Neural progenitor cell (in vitro differentiated cells): ENCODE data around the gene CHST12. TPM values are rescaled to one million over a fixed set of nuclear protein-coding genes. Genes with fewer than 3 reads are reported as not detected.

Experiments
- DNase-seq: peaks from one replicate; pipeline ENCODE4 v3.0.0-alpha.2; 2016; ENCODE audit warnings: low spot score
- H2AFZ ChIP-seq: fragments of 200-600 bp; sonication (generic); replicated peaks from 2 replicates; pipeline ENCODE4 v1.6.1; 2016; ENCODE audit warnings: antibody characterized with exemption
- H3F3A ChIP-seq: fragments of 200-600 bp; sonication (generic); 2 replicates; pipeline ENCODE4 v1.6.1; 2016; ENCODE audit warnings: antibody characterized with exemption, low read depth
- H3K27ac ChIP-seq: fragments of 200-600 bp; sonication (generic); 2 replicates; pipeline ENCODE4 v1.5.1; 2016; ENCODE audit warnings: mild to moderate bottlenecking
- H3K27me3 ChIP-seq: fragments of 200-600 bp; sonication (generic); 2 replicates; pipeline ENCODE4 v1.6.1; 2016; ENCODE audit warnings: mild to moderate bottlenecking, moderate library complexity
- H3K36me3 ChIP-seq: fragments of 200-600 bp; sonication (generic); 2 replicates; pipeline ENCODE4 v1.5.1; 2016
- H3K4me1 ChIP-seq: fragments of 200-600 bp; sonication (generic); 2 replicates; pipeline ENCODE4 v1.6.1; 2016; ENCODE audit warnings: mixed run types
- H3K4me2 ChIP-seq: fragments of 200-600 bp; sonication (generic); 2 replicates; pipeline ENCODE4 v1.6.1; 2016
- H3K4me3 ChIP-seq: fragments of 200-600 bp; sonication (generic); 2 replicates; pipeline ENCODE4 v1.5.1; 2016
- H3K79me2 ChIP-seq: fragments of 200-600 bp; sonication (generic); 2 replicates; pipeline ENCODE4 v1.6.1; 2016; ENCODE audit warnings: low read depth
- H3K9ac ChIP-seq: fragments of 200-600 bp; sonication (generic); 2 replicates; pipeline ENCODE4 v1.6.1; 2016
- H3K9me3 ChIP-seq: fragments of 200-600 bp; sonication (generic); 2 replicates; pipeline ENCODE4 v1.5.1; 2016; ENCODE audit warnings: low read depth
- H4K20me1 ChIP-seq: fragments of 200-600 bp; sonication (generic); 2 replicates; pipeline ENCODE4 v1.6.1; 2016; ENCODE audit warnings: low read depth
- H3K27ac Mint-ChIP-seq: 3 replicates; pipeline ENCODE4 v1.8.0; 2021; ENCODE audit warnings: mixed read lengths
- H3K27me3 Mint-ChIP-seq: 2 replicates; pipeline ENCODE4 v1.8.0; 2022; ENCODE audit warnings: low read depth, mild to moderate bottlenecking, inconsistent platforms, moderate library complexity, mixed read lengths; ENCODE audit not compliant: insufficient read depth
- H3K36me3 Mint-ChIP-seq: 3 replicates; pipeline ENCODE4 v1.8.0; 2021; ENCODE audit warnings: mixed read lengths
- H3K4me1 Mint-ChIP-seq: 3 replicates; pipeline ENCODE4 v1.8.0; 2021; ENCODE audit warnings: mixed read lengths
- H3K4me3 Mint-ChIP-seq: 3 replicates; pipeline ENCODE4 v1.8.0; 2021; ENCODE audit warnings: mild to moderate bottlenecking, moderate library complexity, mixed read lengths
- H3K9me3 Mint-ChIP-seq: 3 replicates; pipeline ENCODE4 v1.8.0; 2020; ENCODE audit warnings: mixed read lengths
- EZH2 ChIP-seq: fragments of 200-600 bp; sonication (generic); IDR thresholded peaks from 2 replicates; pipeline ENCODE4 v1.6.1; 2017; ENCODE audit warnings: antibody characterized with exemption, mild to moderate bottlenecking, moderate library complexity
- EZH2phosphoT487 ChIP-seq: fragments of 200-600 bp; sonication (generic); IDR thresholded peaks from 2 replicates; pipeline ENCODE4 v1.6.1; 2017; ENCODE audit warnings: antibody characterized with exemption
- total RNA-seq: library from RNA; depleted of rRNA; stranded (reverse); fragments of >200 nt; gene quantifications from 2 replicates; pipeline ENCODE4 v1.2.3, GENCODE V29; 2015; ENCODE audit warnings: low replicate concordance
- TF ChIP-seq, protein P1 (sequence below): fragments of 200-600 bp; sonication (generic); IDR thresholded peaks from 2 replicates; pipeline ENCODE4 v1.5.1; 2017; ENCODE audit warnings: antibody characterized with exemption, mild to moderate bottlenecking

CHST12 gene
- total RNA-seq, 1 donor from 2014 or later: 0.43 TPM

DNA sequence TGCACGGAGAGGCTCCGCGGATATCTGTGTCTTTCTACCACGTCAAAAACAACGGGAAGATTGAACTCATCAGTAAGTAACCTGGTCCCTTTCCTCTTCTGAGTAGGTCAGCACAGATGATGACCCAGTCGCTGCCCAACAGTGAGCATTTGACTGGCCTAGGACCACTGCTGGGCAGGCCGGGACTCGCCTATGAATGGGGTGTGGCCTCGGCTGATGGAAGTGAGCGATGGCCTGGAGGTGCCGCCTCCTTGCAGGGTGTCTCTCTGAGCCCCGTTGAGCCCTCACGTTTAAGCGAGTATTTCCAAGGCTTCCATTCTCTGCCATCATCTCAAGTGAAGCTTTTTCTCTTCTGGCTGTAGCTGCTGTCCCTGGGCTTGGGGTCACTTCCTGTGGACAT lies 30.7 kb upstream of the CHST12 start:
- peaks cover 10% of the 10 kb centered on the region for H3K79me2 ChIP-seq
- Mint-ChIP-seq H3K9me3 (no peaks in the 10 kb centered on the region), H3K27me3 (peaks cover 6% of the 10 kb centered on the region), H3K4me3 (no peak overlapping the region), H3K27ac (no peak overlapping the region), H3K4me1 (no peaks in the 10 kb centered on the region), H3K36me3 (peaks cover 49% of the 10 kb centered on the region)
- no peak overlapping the region for H3K4me2 ChIP-seq
- no peak for TF ChIP-seq EZH2
- no peak for TF ChIP-seq EZH2phosphoT487
- TF ChIP-seq, protein P1, sequence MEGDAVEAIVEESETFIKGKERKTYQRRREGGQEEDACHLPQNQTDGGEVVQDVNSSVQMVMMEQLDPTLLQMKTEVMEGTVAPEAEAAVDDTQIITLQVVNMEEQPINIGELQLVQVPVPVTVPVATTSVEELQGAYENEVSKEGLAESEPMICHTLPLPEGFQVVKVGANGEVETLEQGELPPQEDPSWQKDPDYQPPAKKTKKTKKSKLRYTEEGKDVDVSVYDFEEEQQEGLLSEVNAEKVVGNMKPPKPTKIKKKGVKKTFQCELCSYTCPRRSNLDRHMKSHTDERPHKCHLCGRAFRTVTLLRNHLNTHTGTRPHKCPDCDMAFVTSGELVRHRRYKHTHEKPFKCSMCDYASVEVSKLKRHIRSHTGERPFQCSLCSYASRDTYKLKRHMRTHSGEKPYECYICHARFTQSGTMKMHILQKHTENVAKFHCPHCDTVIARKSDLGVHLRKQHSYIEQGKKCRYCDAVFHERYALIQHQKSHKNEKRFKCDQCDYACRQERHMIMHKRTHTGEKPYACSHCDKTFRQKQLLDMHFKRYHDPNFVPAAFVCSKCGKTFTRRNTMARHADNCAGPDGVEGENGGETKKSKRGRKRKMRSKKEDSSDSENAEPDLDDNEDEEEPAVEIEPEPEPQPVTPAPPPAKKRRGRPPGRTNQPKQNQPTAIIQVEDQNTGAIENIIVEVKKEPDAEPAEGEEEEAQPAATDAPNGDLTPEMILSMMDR: no peak
- H3K9me3 ChIP-seq: no peaks in the 10 kb centered on the region
- no peak overlapping the region for H3K4me3 ChIP-seq
- no peak overlapping the region for H2AFZ ChIP-seq
- no peaks in the 10 kb centered on the region for H3F3A ChIP-seq
- H3K4me1 ChIP-seq: no peaks in the 10 kb centered on the region
- no peak overlapping the region for H3K9ac ChIP-seq
- peaks cover 3% of the 10 kb centered on the region for H3K36me3 ChIP-seq
- no peak overlapping the region for H3K27ac ChIP-seq
- no peaks in the 10 kb centered on the region for H3K27me3 ChIP-seq
- peaks cover 9% of the 10 kb centered on the region for H4K20me1 ChIP-seq
- no peak for DNase-seq

DNA sequence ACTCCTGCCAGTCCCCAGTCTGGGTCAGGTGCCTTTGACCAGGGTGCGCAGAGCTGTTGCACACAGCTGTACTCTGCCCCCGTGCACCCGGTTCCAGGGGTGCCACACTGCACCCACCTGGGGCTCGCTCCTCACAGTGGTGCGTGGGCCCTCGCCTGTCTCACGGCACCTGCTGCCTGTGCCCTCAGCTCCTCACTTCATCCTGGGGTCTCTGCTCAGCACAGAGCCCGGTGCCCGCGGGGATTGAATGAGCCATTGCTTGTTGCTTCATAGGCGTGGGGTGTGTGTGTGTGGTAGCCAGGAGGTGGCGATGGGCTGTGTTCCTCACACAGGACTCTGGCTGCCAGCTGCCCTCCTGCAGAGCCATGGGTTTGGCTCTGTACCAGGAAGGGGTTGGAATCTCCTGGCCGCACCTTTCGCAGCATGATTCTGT lies 30.3 kb upstream of the CHST12 start:
- H3K79me2 ChIP-seq: peaks cover 10% of the 10 kb centered on the region
- no peak overlapping the region for H2AFZ ChIP-seq
- no peak for TF ChIP-seq EZH2
- TF ChIP-seq, protein P1: no peak
- no peak for TF ChIP-seq EZH2phosphoT487
- no peak overlapping the region for H3K4me2 ChIP-seq
- H4K20me1 ChIP-seq: peaks cover 9% of the 10 kb centered on the region
- no peaks in the 10 kb centered on the region for H3K9me3 ChIP-seq
- Mint-ChIP-seq H3K4me1 (no peaks in the 10 kb centered on the region), H3K27me3 (peaks cover 6% of the 10 kb centered on the region), H3K27ac (no peak overlapping the region), H3K4me3 (no peak overlapping the region), H3K9me3 (no peaks in the 10 kb centered on the region), H3K36me3 (peaks cover 50% of the 10 kb centered on the region)
- no peaks in the 10 kb centered on the region for H3F3A ChIP-seq
- DNase-seq: no peak
- no peaks in the 10 kb centered on the region for H3K4me1 ChIP-seq
- H3K4me3 ChIP-seq: no peak overlapping the region
- H3K27ac ChIP-seq: no peak overlapping the region
- no peak overlapping the region for H3K9ac ChIP-seq
- H3K36me3 ChIP-seq: peaks cover 3% of the 10 kb centered on the region
- H3K27me3 ChIP-seq: no peaks in the 10 kb centered on the region

DNA sequence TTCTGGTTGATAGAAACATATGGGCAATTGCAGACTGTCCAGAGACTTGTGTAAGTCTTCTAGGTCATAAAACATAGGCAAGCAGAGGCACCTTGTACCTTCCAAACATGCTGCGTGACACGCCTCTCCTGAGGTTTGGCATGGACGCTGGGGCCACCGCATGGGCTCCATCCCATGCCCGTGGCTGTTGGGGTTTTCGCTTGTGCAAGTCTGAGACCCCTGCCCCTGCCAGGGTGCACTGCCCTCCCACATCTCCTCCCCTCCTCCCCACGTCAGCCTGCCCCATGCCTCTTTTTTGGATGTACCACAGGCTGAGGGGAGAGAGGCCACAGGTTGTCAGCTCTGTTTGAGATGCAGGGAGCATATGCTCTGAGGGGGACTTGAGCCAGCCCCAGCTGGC lies 29.8 kb upstream of the CHST12 start:
- no peak overlapping the region for H3K27ac ChIP-seq
- H4K20me1 ChIP-seq: peaks cover 9% of the 10 kb centered on the region
- no peak overlapping the region for H3K9ac ChIP-seq
- Mint-ChIP-seq H3K27me3 (peaks cover 6% of the 10 kb centered on the region), H3K4me1 (no peaks in the 10 kb centered on the region), H3K36me3 (peaks cover 54% of the 10 kb centered on the region), H3K4me3 (no peak overlapping the region), H3K9me3 (no peaks in the 10 kb centered on the region), H3K27ac (no peak overlapping the region)
- no peak overlapping the region for H2AFZ ChIP-seq
- no peaks in the 10 kb centered on the region for H3K9me3 ChIP-seq
- no peaks in the 10 kb centered on the region for H3K27me3 ChIP-seq
- H3K36me3 ChIP-seq: peaks cover 3% of the 10 kb centered on the region
- H3K4me2 ChIP-seq: no peak overlapping the region
- H3K4me1 ChIP-seq: no peaks in the 10 kb centered on the region
- TF ChIP-seq EZH2phosphoT487 (no peak), EZH2 (no peak)
- TF ChIP-seq, protein P1: no peak
- peaks cover 13% of the 10 kb centered on the region for H3K79me2 ChIP-seq
- no peak overlapping the region for H3K4me3 ChIP-seq
- no peaks in the 10 kb centered on the region for H3F3A ChIP-seq
- DNase-seq: no peak
